Mesothelial cell of epicardium (in vitro differentiated cells): Measurements from ENCODE around the gene KRTAP4-7. TPM values are rescaled to one million over a fixed set of nuclear protein-coding genes. Genes with fewer than 3 reads are reported as not detected.
A peak's percentile ranks its signal among the peaks of the same experiment; 100 is the strongest.
"Not testable (repeated sequence)": the region's sequence is repeated elsewhere in the genome, so short reads cannot be mapped to it uniquely, and the experiment has no call there.

Experiments used
- DNase-seq, 2 experiments: peaks; one replicate each; pipeline ENCODE4 v3.0.0; 2021; ENCODE audit warnings: low spot score in 2 of 2; ENCODE audit not compliant: unreplicated experiment in 2 of 2
- H3K27ac Mint-ChIP-seq: 2 replicates; pipeline ENCODE4 v1.8.0; 2021; ENCODE audit warnings: mixed read lengths
- H3K27me3 Mint-ChIP-seq: 2 replicates; pipeline ENCODE4 v1.8.0; 2021; ENCODE audit warnings: low read depth, mixed read lengths
- H3K36me3 Mint-ChIP-seq: 2 replicates; pipeline ENCODE4 v1.8.0; 2021; ENCODE audit warnings: mixed read lengths
- H3K4me1 Mint-ChIP-seq: 2 replicates; pipeline ENCODE4 v1.8.0; 2021; ENCODE audit warnings: mixed read lengths
- H3K4me3 Mint-ChIP-seq: 2 replicates; pipeline ENCODE4 v1.8.0; 2021; ENCODE audit warnings: mild to moderate bottlenecking, moderate library complexity, mixed read lengths
- H3K9me3 Mint-ChIP-seq: 2 replicates; pipeline ENCODE4 v1.8.0; 2021; ENCODE audit warnings: mixed read lengths
- CTCF ChIP-seq: fragments of 200-600 bp; sonication (generic); IDR thresholded peaks from one replicate; pipeline ENCODE4 v1.5.0; 2021; ENCODE audit warnings: antibody characterized with exemption; ENCODE audit not compliant: unreplicated experiment
- total RNA-seq: library from RNA; stranded (reverse); gene quantifications from 3 replicates; pipeline ENCODE4 v1.2.1, GENCODE V29; 2021

KRTAP4-7 gene
- total RNA-seq, 1 donor from 2014 or later = not detected

DNA sequence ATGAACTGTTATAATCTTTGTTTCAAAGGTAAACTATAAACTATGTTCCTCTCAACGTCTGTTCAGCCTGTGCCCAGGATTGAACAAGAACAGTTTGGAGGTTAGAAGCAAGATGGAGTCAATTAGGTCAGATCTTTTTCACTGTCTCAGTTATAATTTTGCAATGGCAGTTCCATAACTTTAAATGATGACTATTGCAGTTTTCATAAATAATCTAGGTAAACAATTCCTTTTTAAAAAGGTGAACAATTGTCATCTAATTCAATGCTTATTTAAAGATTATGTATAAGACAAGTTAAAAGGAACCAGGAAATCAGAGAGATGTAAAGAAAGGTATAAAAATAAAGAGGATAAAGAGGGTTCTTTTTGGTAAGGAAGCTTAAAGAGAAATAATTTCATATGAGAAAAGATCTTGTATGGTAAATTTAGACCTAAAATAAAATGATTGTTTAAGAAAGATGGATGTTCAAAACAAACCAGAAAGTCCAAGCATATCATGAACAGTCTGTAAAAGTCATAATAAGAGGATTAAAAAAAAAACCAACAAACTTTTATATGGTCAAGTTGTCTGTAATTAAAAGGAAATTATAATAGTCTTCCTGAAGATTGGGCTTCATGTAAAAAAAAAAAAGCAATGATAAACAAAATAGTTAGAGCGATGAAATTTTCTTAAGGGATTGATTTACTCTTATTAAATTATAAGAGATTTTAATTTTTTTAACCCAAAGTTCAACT lies 27.4 kb downstream of the KRTAP4-7 start:
- Mint-ChIP-seq H3K4me3 (no peak overlapping the region), H3K4me1 (peaks cover 11% of the 10 kb centered on the region), H3K27ac (no peak overlapping the region), H3K27me3 (no peaks in the 10 kb centered on the region), H3K36me3 (peaks cover 4% of the 10 kb centered on the region), H3K9me3 (peaks cover 23% of the 10 kb centered on the region)
- no peak for DNase-seq
- TF ChIP-seq CTCF = no peak

DNA sequence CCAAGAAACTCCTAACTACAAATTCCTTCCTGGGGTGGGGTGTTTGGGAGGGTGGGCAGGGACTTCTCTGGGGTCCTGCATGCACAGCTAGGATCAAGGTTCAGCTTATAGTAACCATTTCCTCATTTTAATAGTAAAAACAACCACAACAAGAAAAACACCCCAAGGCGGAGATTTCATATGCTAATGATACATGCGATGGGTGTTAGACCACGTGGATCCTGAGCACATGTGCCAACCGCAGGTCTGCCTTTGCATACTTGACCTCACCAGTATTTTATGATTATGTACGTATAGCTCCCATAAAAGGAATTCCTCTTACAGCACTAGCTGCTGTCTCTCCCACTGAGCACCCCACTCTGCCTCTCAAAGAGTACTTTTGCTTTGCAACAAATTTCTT lies 32.3 kb downstream of the KRTAP4-7 start:
- no peak for TF ChIP-seq CTCF
- peaks cover 33% of the 10 kb centered on the region for H3K4me1 Mint-ChIP-seq
- H3K27ac Mint-ChIP-seq = no peak overlapping the region
- no peak for DNase-seq
- no peak overlapping the region for H3K4me3 Mint-ChIP-seq
- peaks cover 10% of the 10 kb centered on the region for H3K9me3 Mint-ChIP-seq
- peaks cover 6% of the 10 kb centered on the region for H3K27me3 Mint-ChIP-seq
- H3K36me3 Mint-ChIP-seq = peaks cover 2% of the 10 kb centered on the region

GRCh38 chr17:41117846-41118386 lies 34.0 kb downstream of the KRTAP4-7 start, which contains the start of gene KRTAP4-11:
KRTAP4-11 (minus strand) TSS chr17:41118373; CDS start chr17:41118315, 58 bp downstream.
- peaks cover 33% of the 10 kb centered on the region for H3K4me1 Mint-ChIP-seq
- H3K4me3 Mint-ChIP-seq, H3K27ac Mint-ChIP-seq, H3K36me3 Mint-ChIP-seq, H3K27me3 Mint-ChIP-seq, DNase-seq, H3K9me3 Mint-ChIP-seq: not testable (repeated sequence)

DNA sequence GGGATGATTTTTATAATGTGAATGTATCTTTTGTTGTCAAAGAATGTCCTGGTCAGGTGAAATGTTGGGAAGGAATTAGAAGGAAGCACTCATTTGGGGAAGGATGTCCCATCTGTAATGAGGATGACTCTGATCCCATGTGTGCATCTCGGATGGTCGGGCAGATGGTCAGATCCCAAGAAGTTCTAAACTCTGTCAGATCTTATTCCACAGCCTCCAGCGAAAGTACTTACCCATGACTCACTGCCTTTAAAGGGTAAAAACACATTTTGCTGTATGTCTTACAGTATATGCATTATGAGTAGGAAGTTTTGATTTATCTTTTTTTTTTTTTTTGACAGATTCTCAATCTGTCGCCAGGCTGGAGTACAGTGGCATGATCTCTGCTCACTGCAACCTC lies 34.8 kb downstream of the KRTAP4-7 start:
- Mint-ChIP-seq H3K4me3 (no peak overlapping the region), H3K27ac (no peak overlapping the region), H3K27me3 (peaks cover 10% of the 10 kb centered on the region), H3K4me1 (peaks cover 37% of the 10 kb centered on the region), H3K9me3 (peaks cover 5% of the 10 kb centered on the region), H3K36me3 (no peaks in the 10 kb centered on the region)
- DNase-seq = no peak
- TF ChIP-seq CTCF = no peak

- peaks cover 44% of the 10 kb centered on the region for H3K4me1 Mint-ChIP-seq
- not testable (repeated sequence) for H3K4me3 Mint-ChIP-seq
These were observed 36.0 kb downstream of the KRTAP4-7 start for GRCh38 chr17:41119696-41120690.

GRCh38 chr17:41121742-41122141 lies 37.8 kb downstream of the KRTAP4-7 start:
- DNase-seq = no peak
- H3K9me3 Mint-ChIP-seq = peaks cover 10% of the 10 kb centered on the region
- no peak for TF ChIP-seq CTCF
- H3K36me3 Mint-ChIP-seq = no peaks in the 10 kb centered on the region
- H3K27ac Mint-ChIP-seq = no peak overlapping the region
- peaks cover 28% of the 10 kb centered on the region for H3K4me1 Mint-ChIP-seq
- peaks cover 10% of the 10 kb centered on the region for H3K27me3 Mint-ChIP-seq
- H3K4me3 Mint-ChIP-seq = no peak overlapping the region

More at GRCh38 chr17:41119696-41120690, 36.0 kb downstream of the KRTAP4-7 start:
- not testable (repeated sequence) for H3K36me3 Mint-ChIP-seq, H3K9me3 Mint-ChIP-seq, DNase-seq
- peaks cover 10% of the 10 kb centered on the region for H3K27me3 Mint-ChIP-seq
- H3K27ac Mint-ChIP-seq = peak overlapping the region; percentile 62

DNA sequence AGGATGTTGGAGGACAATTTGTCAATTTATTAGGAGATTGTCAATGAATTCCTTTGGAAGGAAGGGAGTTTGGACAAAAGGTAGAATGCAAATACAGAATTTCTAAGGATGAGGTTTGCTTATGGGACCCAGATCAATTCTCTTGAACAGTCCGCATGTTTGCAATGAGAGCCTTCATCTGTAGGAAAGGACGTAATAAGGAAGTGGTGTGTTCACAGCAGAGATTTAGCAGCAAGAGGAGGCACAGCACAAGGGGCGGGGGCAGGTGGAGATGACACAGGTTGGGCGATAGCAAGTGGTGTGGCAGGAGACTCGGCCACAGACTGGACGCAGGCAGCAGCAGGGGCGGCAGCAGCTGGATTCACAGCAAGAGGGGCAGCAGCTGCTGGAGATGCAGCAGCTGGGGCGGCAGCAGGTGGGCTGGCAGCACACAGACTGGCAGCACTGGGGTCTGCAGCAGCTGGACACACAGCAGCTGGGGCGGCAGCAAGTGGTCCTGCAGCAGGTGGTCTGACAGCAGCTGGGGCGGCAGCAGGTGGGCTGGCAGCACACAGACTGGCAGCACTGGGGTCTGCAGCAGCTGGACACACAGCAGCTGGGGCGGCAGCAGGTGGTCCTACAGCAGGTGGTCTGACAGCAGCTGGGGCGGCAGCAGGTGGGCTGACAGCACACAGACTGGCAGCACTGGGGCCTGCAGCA lies 39.5 kb downstream of the KRTAP4-7 start:
- DNase-seq, H3K27ac Mint-ChIP-seq, H3K36me3 Mint-ChIP-seq, H3K4me3 Mint-ChIP-seq, H3K27me3 Mint-ChIP-seq: not testable (repeated sequence)
- Mint-ChIP-seq H3K4me1 (peaks cover 20% of the 10 kb centered on the region), H3K9me3 (peaks cover 15% of the 10 kb centered on the region)

DNA sequence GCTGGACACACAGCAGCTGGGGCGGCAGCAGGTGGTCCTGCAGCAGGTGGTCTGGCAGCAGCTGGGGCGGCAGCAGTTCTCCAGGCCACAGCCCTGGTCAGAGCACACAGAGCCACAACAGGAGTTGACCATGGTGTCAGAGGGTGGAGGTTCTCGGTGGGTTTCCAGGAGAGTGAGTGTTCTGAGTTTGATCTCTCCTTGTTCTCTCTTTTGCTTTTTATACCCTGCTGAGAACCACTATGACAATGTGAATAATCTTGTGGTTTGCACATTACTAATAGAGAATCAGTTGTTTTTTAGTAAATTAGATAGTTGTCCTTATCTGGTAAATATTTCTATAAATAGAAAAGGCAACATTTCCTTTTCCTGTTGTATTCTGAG lies 40.0 kb downstream of the KRTAP4-7 start, which contains the start of gene KRTAP4-12:
Gene KRTAP4-12 (minus strand): TSS at position 192 of the 381 bp plus-strand sequence. CDS start 60 bp downstream, at position 132.
- H3K27me3 Mint-ChIP-seq, H3K27ac Mint-ChIP-seq, H3K4me3 Mint-ChIP-seq, DNase-seq, H3K36me3 Mint-ChIP-seq: not testable (repeated sequence)
- Mint-ChIP-seq H3K9me3 (peaks cover 19% of the 10 kb centered on the region), H3K4me1 (peaks cover 16% of the 10 kb centered on the region)
